Neural progenitor cell (in vitro differentiated cells): ENCODE data around the gene LCE3A.

Experiments
- EZH2 ChIP-seq: fragments of 200-600 bp; sonication (generic); IDR thresholded peaks from 2 replicates; pipeline ENCODE4 v1.6.1; 2017; ENCODE audit warnings: antibody characterized with exemption, mild to moderate bottlenecking, moderate library complexity
- EZH2phosphoT487 ChIP-seq: fragments of 200-600 bp; sonication (generic); IDR thresholded peaks from 2 replicates; pipeline ENCODE4 v1.6.1; 2017; ENCODE audit warnings: antibody characterized with exemption
- TF ChIP-seq, protein P1 (sequence below): fragments of 200-600 bp; sonication (generic); IDR thresholded peaks from 2 replicates; pipeline ENCODE4 v1.5.1; 2017; ENCODE audit warnings: antibody characterized with exemption, mild to moderate bottlenecking

DNA sequence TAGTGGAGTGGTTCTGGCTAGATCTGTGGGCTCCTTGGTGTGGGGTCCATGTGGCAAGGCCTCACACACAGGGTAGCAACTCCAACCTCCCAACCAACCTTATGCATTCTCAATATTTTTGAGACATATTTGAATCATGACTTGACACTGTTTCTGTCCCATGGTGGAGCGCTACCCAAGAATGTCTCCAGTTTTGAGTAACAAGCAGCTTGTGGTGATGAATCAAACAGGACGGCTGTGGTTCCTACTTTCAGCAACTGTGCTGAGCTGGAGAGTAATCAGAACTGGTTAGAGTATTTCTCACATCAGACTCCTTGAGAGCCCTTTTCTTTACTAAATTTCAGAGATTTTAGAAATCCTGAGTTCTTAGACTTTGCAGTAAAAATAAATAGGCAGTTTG is 45.7 kb downstream of the LCE3A start:
- no peak for TF ChIP-seq EZH2
- TF ChIP-seq, protein P1, sequence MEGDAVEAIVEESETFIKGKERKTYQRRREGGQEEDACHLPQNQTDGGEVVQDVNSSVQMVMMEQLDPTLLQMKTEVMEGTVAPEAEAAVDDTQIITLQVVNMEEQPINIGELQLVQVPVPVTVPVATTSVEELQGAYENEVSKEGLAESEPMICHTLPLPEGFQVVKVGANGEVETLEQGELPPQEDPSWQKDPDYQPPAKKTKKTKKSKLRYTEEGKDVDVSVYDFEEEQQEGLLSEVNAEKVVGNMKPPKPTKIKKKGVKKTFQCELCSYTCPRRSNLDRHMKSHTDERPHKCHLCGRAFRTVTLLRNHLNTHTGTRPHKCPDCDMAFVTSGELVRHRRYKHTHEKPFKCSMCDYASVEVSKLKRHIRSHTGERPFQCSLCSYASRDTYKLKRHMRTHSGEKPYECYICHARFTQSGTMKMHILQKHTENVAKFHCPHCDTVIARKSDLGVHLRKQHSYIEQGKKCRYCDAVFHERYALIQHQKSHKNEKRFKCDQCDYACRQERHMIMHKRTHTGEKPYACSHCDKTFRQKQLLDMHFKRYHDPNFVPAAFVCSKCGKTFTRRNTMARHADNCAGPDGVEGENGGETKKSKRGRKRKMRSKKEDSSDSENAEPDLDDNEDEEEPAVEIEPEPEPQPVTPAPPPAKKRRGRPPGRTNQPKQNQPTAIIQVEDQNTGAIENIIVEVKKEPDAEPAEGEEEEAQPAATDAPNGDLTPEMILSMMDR = no peak
- TF ChIP-seq EZH2phosphoT487 = no peak
